Ishikawa (cell line): ENCODE measurements around the gene PPM1L.

Experiments used
- EGR1 ChIP-seq: IDR thresholded peaks from 2 replicates; pipeline ENCODE4 v1.6.1; 2012
- EP300 ChIP-seq: IDR thresholded peaks from 2 replicates; pipeline ENCODE4 v1.6.1; 2012; ENCODE audit warnings: borderline replicate concordance
- REST ChIP-seq: IDR thresholded peaks from 2 replicates; pipeline ENCODE4 v1.6.1; 2012; ENCODE audit warnings: low read depth, mild to moderate bottlenecking
- TEAD4 ChIP-seq: IDR thresholded peaks from 2 replicates; pipeline ENCODE4 v1.6.1; 2012
- ZBTB7A ChIP-seq: IDR thresholded peaks from 2 replicates; pipeline ENCODE4 v1.6.1; 2012; ENCODE audit warnings: low read depth

GRCh38 chr3:160950542-160950941 is 194.5 kb downstream of the PPM1L start:
- TF ChIP-seq REST (no peak), EP300 (no peak), EGR1 (no peak), ZBTB7A (no peak), TEAD4 (no peak)
